SH-SY5Y (cell line): Measurements from ENCODE around the gene PBX1.

ENCODE experiments used
- GATA2 ChIP-seq: IDR thresholded peaks from 2 replicates; pipeline ENCODE4 v1.6.1; 2011; ENCODE audit warnings: mild to moderate bottlenecking, low read depth, low read length
- GATA3 ChIP-seq: IDR thresholded peaks from 2 replicates; pipeline ENCODE4 v1.6.1; 2011; ENCODE audit warnings: low read depth, mild to moderate bottlenecking, low read length, moderate library complexity

DNA sequence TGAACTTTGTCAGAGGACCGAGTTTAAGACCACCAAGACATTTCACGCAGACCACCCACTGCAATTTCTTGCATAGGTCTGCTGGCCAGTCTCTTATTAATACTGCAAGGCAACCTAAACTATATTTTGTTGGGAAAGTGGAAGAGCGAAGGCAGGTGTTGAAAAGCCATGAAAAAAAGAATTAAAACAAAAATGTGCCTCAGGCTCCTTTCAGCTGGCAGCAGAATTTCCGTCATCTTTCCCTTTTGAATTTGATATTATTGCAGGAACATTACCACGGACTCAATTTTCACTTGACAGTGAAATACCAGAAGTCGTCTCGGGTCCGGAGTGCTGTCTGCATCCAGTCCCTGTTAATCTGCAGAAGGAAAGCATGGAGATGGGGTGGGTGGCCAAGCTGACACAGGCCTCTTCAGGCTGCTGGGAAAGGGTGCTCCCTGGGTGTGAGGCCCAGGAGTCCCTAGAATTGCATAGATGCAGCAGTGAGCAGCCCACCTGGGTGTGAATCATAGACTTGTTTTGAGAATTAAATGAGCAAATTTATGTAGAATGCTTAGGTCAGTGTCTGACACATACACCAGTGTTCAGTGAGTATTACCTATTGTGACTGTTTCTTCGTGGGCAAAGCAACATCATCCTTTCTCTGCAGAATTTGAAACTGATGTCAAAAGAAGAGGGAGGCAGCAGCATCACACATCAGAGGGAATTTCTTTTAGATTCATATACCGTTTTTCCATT, 150.7 kb downstream of the PBX1 start:
- TF ChIP-seq GATA3 (no peak), GATA2 (no peak)
